Psoas muscle (tissue), 8 donors: ENCODE results near the gene PDHX. TPM values are rescaled to one million over a fixed set of nuclear protein-coding genes. Genes with fewer than 3 reads are reported as not detected.

Source experiments
- ATAC-seq, 4 donors: fragments of 200-7000 bp; cut with Tn5 transposase; one replicate each; pipeline ENCODE4 v1.9.1; 2020; ENCODE audit warnings: moderate library complexity in 3 of 4, mild to moderate bottlenecking in 2 of 4
- DNase-seq, 2 donors: peaks; one replicate each; pipeline ENCODE4 v3.0.0-alpha.2; 2020
- H3K27ac ChIP-seq: fragments of 200-600 bp; one replicate; pipeline ENCODE4 v1.8.0; 2022
- H3K27me3 ChIP-seq, 3 donors: fragments of 200-600 bp in 1 of 3; one replicate each; pipeline versions ENCODE4 v1.6.1 to v1.8.0; 2013 to 2022; ENCODE audit warnings: low read length in 2 of 3, mild to moderate bottlenecking in 2 of 3, moderate library complexity in 1 of 3; ENCODE audit not compliant: insufficient read depth in 3 of 3
- H3K36me3 ChIP-seq, 2 donors: fragments of 200-600 bp in 1 of 2; one replicate each; pipeline versions ENCODE4 v1.6.1 to v1.8.0; 2013 to 2022; ENCODE audit warnings: low read depth in 1 of 2, mild to moderate bottlenecking in 1 of 2, moderate library complexity in 1 of 2; ENCODE audit not compliant: insufficient read depth in 1 of 2
- H3K4me1 ChIP-seq: fragments of 200-600 bp; one replicate; pipeline ENCODE4 v1.8.0; 2022
- H3K4me3 ChIP-seq: fragments of 200-600 bp; one replicate; pipeline ENCODE4 v1.8.0; 2022; ENCODE audit warnings: mild to moderate bottlenecking
- H3K9me3 ChIP-seq: fragments of 200-600 bp; one replicate; pipeline ENCODE4 v1.8.0; 2022
- CTCF ChIP-seq: fragments of 200-600 bp; IDR thresholded peaks from one replicate; pipeline ENCODE4 v1.8.0; 2022; ENCODE audit warnings: antibody characterized with exemption
- WGBS, 3 donors: extraction: QIAGEN DNeasy Blood & Tissue Kit; methylation state at CpG; one replicate each; pipeline versions ENCODE4 v1.1.6 to v1.1.7; 2013; 5-methylcytosine and 5-hydroxymethylcytosine counted together
- intact Hi-C, 2 donors: fragments of 100-400 bp; cut with DNase I; formaldehyde crosslinking; loops; one replicate each; pipeline versions ENCODE4 v1.11.0 to v1.14.2; 2022
- polyA plus RNA-seq, 3 donors: library from polyadenylated mRNA; stranded (reverse); fragments of 200-250 nt; gene quantifications; one replicate each; pipeline ENCODE4 v1.2.3, GENCODE V29; 2013
- total RNA-seq, 4 donors: library from RNA; stranded (reverse); fragmentation: NEBNext Ultra II Directional in 2 of 4; extraction: Animal tissue kit (Norgen Biotek cat#: 25700) in 2 of 4; gene quantifications; one replicate each; pipeline versions ENCODE4 v1.2.1 to v1.2.4, GENCODE V29; 2021 to 2023
- donor health status: healthy with polysubstance abuse.
- donor health status: DM: no; HTN: no; CAD: no; lungs with moderate emphysema.
- donor health status: Bipolar disorder and iron deficiency.
- donor health status: healthy.
- donor health status: DM: yes; HTN: yes; CAD: no.
- donor health status: DM: no; HTN: no; CAD: no.
- donor health status: DM: no; HTN: no; CAD: no.
- donor health status: DM: yes; HTN: yes; CAD: no.

Gene PDHX
- total and polyA plus RNA-seq, 7 donors, result 64.6 to 189 (median 101) TPM

- DNase-seq (no peak), ATAC-seq (no peak)
- no peaks in the 10 kb centered on the region for H3K4me1 ChIP-seq
- H3K27me3 ChIP-seq, result no peaks in the 10 kb centered on the region
- intact Hi-C loops, result no loop called here
- H3K36me3 ChIP-seq, result peaks cover 0 to 9% of the 10 kb centered on the region in 2 donors
- no peaks in the 10 kb centered on the region for H3K9me3 ChIP-seq
- H3K4me3 ChIP-seq, result no peak overlapping the region
- WGBS, 3 donors, result 93 to 97% (median 94%) methylated on average over 3 of the region's 3 CpGs
- no peak for TF ChIP-seq CTCF
- no peak overlapping the region for H3K27ac ChIP-seq
These were observed 38.9 kb upstream of the PDHX start for GRCh38 chr11:34877375-34877975.

DNA sequence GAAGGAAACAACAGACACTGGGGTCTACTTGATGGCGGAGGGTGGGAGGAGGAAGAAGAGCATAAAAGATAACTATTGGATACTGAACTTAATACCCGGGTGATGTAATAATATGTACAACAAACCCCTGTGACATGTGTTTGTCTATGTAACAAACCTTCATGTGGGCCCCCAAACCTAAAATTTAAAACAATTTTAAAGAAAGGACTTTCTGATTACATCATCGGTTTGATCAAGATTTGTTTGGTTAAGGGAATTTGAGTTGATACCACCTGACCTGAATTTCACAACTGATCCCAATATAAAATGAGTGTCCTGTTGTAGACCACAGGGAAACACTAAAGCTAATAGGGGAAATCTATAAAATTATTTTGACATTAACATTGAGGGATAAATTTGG is 34.5 kb upstream of the PDHX start:
- no peaks in the 10 kb centered on the region for H3K9me3 ChIP-seq
- no peak overlapping the region for H3K4me3 ChIP-seq
- DNase-seq (no peak), ATAC-seq (no peak)
- H3K36me3 ChIP-seq, result peaks cover 2 to 34% of the 10 kb centered on the region in 2 donors
- H3K4me1 ChIP-seq, result no peaks in the 10 kb centered on the region
- H3K27ac ChIP-seq, result no peak overlapping the region
- 96 to 98% (median 97%) methylated on average over 3 of the region's 3 CpGs for WGBS, 3 donors
- intact Hi-C loops, result no loop called here
- no peaks in the 10 kb centered on the region for H3K27me3 ChIP-seq
- TF ChIP-seq CTCF, result no peak

DNA sequence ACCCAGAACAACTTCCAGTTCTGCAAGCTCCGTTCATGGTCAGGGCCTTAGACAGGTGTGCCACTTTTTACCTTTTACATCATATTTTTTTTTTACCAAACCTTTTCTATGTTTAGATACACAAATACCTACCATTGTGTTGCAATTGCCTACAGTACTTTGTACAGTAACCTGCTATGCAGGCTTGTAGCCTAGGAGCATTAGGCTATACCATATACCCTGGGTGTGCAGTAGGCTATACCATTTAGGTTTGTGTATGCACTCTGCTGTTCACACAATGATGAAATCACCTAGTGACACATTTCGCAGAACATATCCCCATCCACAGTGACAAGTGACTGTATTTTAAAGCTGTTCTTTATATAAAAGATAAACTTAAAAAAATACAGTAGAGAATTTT is 29.8 kb upstream of the PDHX start:
- intact Hi-C loops, result no loop called here
- no peak overlapping the region for H3K4me3 ChIP-seq
- no peak for TF ChIP-seq CTCF
- ATAC-seq (no peak), DNase-seq (no peak)
- WGBS, 3 donors, result 93 to 97% (median 94%) methylated on average over 2 of the region's 2 CpGs
- H3K36me3 ChIP-seq, result peaks cover 2 to 52% of the 10 kb centered on the region in 2 donors
- H3K27me3 ChIP-seq, result no peaks in the 10 kb centered on the region
- no peak overlapping the region for H3K27ac ChIP-seq
- peaks cover 4% of the 10 kb centered on the region for H3K4me1 ChIP-seq
- H3K9me3 ChIP-seq, result no peaks in the 10 kb centered on the region

DNA sequence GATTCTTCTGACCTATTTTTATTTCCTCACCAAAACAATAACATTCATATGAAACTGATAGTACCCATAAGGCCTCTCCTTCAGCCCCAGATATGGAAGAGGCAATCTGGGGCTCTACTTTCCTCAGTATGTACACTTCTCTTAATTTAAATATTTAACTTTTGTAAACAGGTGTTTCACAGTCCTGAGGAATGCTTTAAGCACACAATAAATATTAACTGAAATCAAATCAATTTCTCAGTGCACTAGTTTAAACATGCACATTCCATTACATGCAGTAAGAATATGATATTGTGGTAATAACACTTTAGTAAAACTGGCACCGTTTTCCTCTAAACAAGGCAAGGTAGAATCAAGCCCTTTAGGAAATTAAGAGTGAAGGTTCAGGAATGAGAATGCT is 29.2 kb upstream of the PDHX start:
- H3K9me3 ChIP-seq, result no peaks in the 10 kb centered on the region
- no peak for ATAC-seq
- H3K4me3 ChIP-seq, result no peak overlapping the region
- no peak overlapping the region for H3K27ac ChIP-seq
- peaks cover 2 to 46% of the 10 kb centered on the region in 2 donors for H3K36me3 ChIP-seq
- no peak for TF ChIP-seq CTCF
- WGBS, 3 donors, result 76 to 84% (median 84%) methylated on average over 1 of the region's 1 CpG
- intact Hi-C loops, result no loop called here
- no peaks in the 10 kb centered on the region for H3K27me3 ChIP-seq
- no peak for DNase-seq
- H3K4me1 ChIP-seq, result peaks cover 4% of the 10 kb centered on the region

- H3K9me3 ChIP-seq, result no peaks in the 10 kb centered on the region
- DNase-seq, result no peak
- TF ChIP-seq CTCF, result no peak
- no peak overlapping the region for H3K27ac ChIP-seq
- WGBS, 3 donors, result 49 to 81% (median 55%) methylated on average over 2 of the region's 2 CpGs
- intact Hi-C loops, result loop anchor here (2.0 to 5.0 kb wide), 2 partner anchors 303 kb away; no protein-coding TSS in a partner anchor
- H3K4me1 ChIP-seq, result peaks cover 4% of the 10 kb centered on the region
- H3K4me3 ChIP-seq, result no peak overlapping the region
- H3K27me3 ChIP-seq, result no peaks in the 10 kb centered on the region
- ATAC-seq, result no peak
- H3K36me3 ChIP-seq, result peaks cover 2 to 35% of the 10 kb centered on the region in 2 donors
These were observed 26.3 kb upstream of the PDHX start for GRCh38 chr11:34890089-34890488.
